Measurements from ENCODE around the gene S100A9.

- TF ChIP-seq ZNF362 (tag by site-specific recombination; IDR thresholded peaks at IDR 0.05), result no peak
- no peak for TF ChIP-seq CTCF (tag by site-specific recombination; IDR thresholded peaks at IDR 0.05)
- TF ChIP-seq MYNN (tag by site-specific recombination; IDR thresholded peaks at IDR 0.05; ENCODE audit: borderline replicate concordance), result no peak
- TF ChIP-seq, protein P1, sequence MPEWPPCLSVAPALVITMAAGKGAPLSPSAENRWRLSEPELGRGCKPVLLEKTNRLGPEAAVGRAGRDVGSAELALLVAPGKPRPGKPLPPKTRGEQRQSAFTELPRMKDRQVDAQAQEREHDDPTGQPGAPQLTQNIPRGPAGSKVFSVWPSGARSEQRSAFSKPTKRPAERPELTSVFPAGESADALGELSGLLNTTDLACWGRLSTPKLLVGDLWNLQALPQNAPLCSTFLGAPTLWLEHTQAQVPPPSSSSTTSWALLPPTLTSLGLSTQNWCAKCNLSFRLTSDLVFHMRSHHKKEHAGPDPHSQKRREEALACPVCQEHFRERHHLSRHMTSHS (tag by site-specific recombination; IDR thresholded peaks at IDR 0.05), result no peak
- TF ChIP-seq ZNF677 (tag by site-specific recombination; IDR thresholded peaks at IDR 0.05), result no peak
- TF ChIP-seq ZNF558 (tag by site-specific recombination; IDR thresholded peaks at IDR 0.05), result no peak
- TF ChIP-seq ZNF239 (tag by site-specific recombination; IDR thresholded peaks at IDR 0.05), result no peak
- TF ChIP-seq ZBTB7A (tag by site-specific recombination; IDR thresholded peaks at IDR 0.05; ENCODE audit: low read depth), result no peak
- TF ChIP-seq ZBTB20 (tag by site-specific recombination; IDR thresholded peaks at IDR 0.05), result no peak
- TF ChIP-seq ZSCAN5A (tag by site-specific recombination; IDR thresholded peaks at IDR 0.05), result no peak
These were observed 13.6 kb downstream of the S100A9 start for GRCh38 chr1:153371231-153371630.
